ENCODE results near the gene DTX3L. TPM values are rescaled to one million over a fixed set of nuclear protein-coding genes. Genes with fewer than 3 reads are reported as not detected.

Gene DTX3L
- 17.3 and 34.9 TPM in 2 replicates for total RNA-seq (ENCODE audit: low replicate concordance)
- long read RNA-seq, full-length matches to known transcripts: 6 of 14 reads
- long read RNA-seq, partial matches to known transcripts: 4 of 14 reads
- long read RNA-seq, other reads (novel, unspliced or antisense): 4 of 14 reads

DNA sequence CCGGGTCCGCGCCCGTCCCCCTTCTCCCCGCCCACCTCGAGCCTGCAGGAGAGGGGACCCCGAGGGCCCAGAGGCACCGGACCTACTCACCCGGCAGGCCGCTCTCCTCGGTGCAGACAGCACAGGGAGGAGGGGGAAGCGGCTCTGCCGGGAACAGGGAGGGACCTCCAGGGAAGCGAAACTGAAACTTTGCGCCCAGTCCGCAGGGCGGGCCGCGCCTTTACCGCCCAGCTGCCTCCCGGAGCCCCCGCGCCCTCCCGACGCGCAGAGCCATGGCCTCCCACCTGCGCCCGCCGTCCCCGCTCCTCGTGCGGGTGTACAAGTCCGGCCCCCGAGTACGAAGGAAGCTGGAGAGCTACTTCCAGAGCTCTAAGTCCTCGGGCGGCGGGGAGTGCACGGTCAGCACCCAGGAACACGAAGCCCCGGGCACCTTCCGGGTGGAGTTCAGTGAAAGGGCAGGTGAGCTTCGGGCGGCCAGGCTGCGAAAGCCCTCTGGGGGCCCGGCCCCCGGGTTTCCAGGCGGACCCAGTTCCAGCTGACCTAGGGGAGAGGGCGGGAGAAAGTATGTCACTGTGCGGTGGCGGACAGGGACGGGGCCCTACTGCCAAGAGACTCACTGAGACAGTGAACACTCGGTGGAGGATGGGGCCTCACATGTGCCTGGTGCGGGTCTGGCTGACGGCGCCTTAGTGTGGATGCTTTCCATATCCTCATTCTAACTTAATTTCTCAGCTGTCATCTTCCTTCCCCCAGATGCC is at the start of gene DTX3L, which contains the start of gene PARP9:
DTX3L (plus strand) TSS at position 184 of the 758 bp plus-strand sequence; CDS start at position 273, 89 bp downstream.
PARP9 (minus strand) TSS at position 146 of the 758 bp plus-strand sequence. CDS start 4,680 bp downstream, outside the sequence.
- Mint-ChIP-seq H3K4me1 (ENCODE audit: unreplicated experiment) (peaks cover 10% of the 10 kb centered on the region), H3K4me3 (peak within 1 kb of the TSS; percentile 86), H3K27ac (peak within 1 kb of the TSS; percentile 86), H3K27me3 (peaks cover 4% of the 10 kb centered on the region), H3K36me3 (peaks cover 4% of the 10 kb centered on the region), H3K9me3 (no peaks in the 10 kb centered on the region)
- no peak for TF ChIP-seq CTCF (conservative IDR thresholded peaks at IDR 0.05)
- peak; percentile 75 for DNase-seq (ENCODE audit: extremely low spot score, unreplicated experiment)

- peaks cover under 1% of the 10 kb centered on the region for H3K36me3 Mint-ChIP-seq
Measured at GRCh38 chr3:122515020-122515468, 49.1 kb upstream of the DTX3L start.

GRCh38 chr3:122515870-122516269 is 48.3 kb upstream of the DTX3L start:
- H3K27ac Mint-ChIP-seq: no peak overlapping the region
- no peak for TF ChIP-seq CTCF (conservative IDR thresholded peaks at IDR 0.05)
- DNase-seq (ENCODE audit: extremely low spot score, unreplicated experiment): no peak
- H3K27me3 Mint-ChIP-seq: no peaks in the 10 kb centered on the region
- peak overlapping the region; percentile 37 for H3K4me3 Mint-ChIP-seq
- H3K4me1 Mint-ChIP-seq (ENCODE audit: unreplicated experiment): peaks cover 24% of the 10 kb centered on the region
- no peaks in the 10 kb centered on the region for H3K36me3 Mint-ChIP-seq
- no peaks in the 10 kb centered on the region for H3K9me3 Mint-ChIP-seq

More at GRCh38 chr3:122515020-122515468, 49.1 kb upstream of the DTX3L start:
- H3K27ac Mint-ChIP-seq: peak overlapping the region; percentile 73
- H3K4me3 Mint-ChIP-seq: peak overlapping the region; percentile 95
- DNase-seq (ENCODE audit: extremely low spot score, unreplicated experiment): no peak
- peaks cover 27% of the 10 kb centered on the region for H3K4me1 Mint-ChIP-seq (ENCODE audit: unreplicated experiment)
- no peaks in the 10 kb centered on the region for H3K9me3 Mint-ChIP-seq
- no peaks in the 10 kb centered on the region for H3K27me3 Mint-ChIP-seq
- TF ChIP-seq CTCF (conservative IDR thresholded peaks at IDR 0.05): no peak

- H3K27ac Mint-ChIP-seq: no peak overlapping the region
- peak overlapping the region; percentile 12 for H3K4me3 Mint-ChIP-seq
- H3K27me3 Mint-ChIP-seq: no peaks in the 10 kb centered on the region
- H3K9me3 Mint-ChIP-seq: no peaks in the 10 kb centered on the region
- H3K36me3 Mint-ChIP-seq: no peaks in the 10 kb centered on the region
- DNase-seq (ENCODE audit: extremely low spot score, unreplicated experiment): no peak
- no peak for TF ChIP-seq CTCF (conservative IDR thresholded peaks at IDR 0.05)
- H3K4me1 Mint-ChIP-seq (ENCODE audit: unreplicated experiment): peaks cover 14% of the 10 kb centered on the region
Measured at GRCh38 chr3:122516846-122517360, 47.2 kb upstream of the DTX3L start.

DNA sequence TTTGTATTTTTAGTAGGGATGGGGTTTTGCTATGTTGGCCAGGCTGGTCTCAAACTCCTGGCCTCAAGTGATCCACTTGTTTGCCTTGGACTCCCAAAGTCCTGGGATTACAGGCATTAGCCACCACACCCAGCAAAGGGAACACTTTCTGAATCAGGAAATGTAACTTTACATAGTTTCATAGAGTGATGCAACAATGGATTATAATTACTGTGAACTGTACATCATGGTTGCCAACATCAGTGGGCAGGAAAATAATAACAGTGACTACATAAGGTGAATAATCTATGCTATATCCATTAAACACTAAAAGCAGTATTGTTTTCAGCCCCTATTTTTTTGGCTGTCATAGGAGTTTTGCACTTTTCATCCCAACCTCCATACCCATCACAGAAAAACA is 44.4 kb upstream of the DTX3L start:
- H3K27me3 Mint-ChIP-seq: no peaks in the 10 kb centered on the region

More for the DNA sequence above, 44.4 kb upstream of the DTX3L start:
- Mint-ChIP-seq H3K27ac (no peak overlapping the region), H3K4me1 (ENCODE audit: unreplicated experiment) (no peaks in the 10 kb centered on the region), H3K4me3 (no peak overlapping the region), H3K9me3 (no peaks in the 10 kb centered on the region), H3K36me3 (no peaks in the 10 kb centered on the region)
- TF ChIP-seq CTCF (conservative IDR thresholded peaks at IDR 0.05): no peak
- no peak for DNase-seq (ENCODE audit: extremely low spot score, unreplicated experiment)

Data from type B pancreatic cell (in vitro differentiated cells).